Measurements from ENCODE around the gene IPMK. TPM values are rescaled to one million over a fixed set of nuclear protein-coding genes. Genes with fewer than 3 reads are reported as not detected.
"Not testable (repeated sequence)": the region's sequence is repeated elsewhere in the genome, so short reads cannot be mapped to it uniquely, and the experiment has no call there.

Gene IPMK
- total RNA-seq, 1 donor from 2014 or later, result 11.0 TPM

DNA sequence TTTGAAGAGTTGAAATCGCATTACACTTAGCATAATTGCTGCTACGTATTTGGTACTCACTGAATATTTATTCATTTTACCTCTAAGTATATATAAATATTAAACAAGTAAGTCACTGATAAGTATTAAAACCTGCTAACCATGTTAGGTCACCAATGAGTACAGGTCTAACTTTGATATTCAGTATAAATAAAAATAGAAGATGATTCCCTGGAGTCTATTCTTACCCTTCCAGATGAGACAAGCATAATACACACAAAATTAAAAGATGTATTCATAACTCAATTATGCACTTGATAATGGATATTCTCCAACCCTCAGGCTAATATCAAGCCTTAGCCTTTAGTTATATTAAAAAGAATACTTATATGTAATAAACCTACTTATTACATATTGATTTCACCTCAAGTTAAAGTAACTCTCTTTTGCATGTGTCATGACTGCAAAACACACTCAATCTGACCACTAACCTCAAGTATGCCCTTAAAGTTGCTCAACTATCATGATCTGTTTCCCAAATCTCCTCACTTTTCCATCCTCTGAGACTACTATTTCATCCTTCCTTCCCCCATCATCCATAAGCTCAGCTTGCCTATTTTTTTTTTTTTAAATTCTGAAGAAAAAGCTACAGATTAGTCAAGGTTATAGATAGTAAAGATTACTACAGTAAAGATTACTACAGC is 46.8 kb downstream of the IPMK start:
- DNase-seq (ENCODE audit: low read depth, low spot score), result no peak

DNA sequence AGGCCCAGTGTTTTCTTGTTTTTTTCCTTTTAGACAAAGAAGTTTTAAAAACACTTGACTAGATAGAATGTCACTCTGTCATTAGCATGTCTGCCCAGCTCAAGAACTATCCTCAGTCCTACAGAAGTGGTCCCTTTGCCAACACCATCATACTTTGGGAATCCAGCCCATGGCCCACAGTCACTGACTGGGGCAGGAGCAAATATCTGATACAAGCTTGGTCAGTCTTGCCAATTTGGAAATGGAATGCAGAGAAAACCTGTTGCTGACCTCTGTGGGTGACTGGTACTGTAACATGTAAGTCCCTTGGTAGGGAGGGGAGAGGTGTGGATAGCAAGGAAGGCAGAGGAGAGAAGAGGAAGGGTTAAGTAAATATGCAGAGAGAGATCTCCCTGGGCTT is 47.8 kb downstream of the IPMK start:
- DNase-seq (ENCODE audit: low read depth, low spot score), result no peak

- DNase-seq (ENCODE audit: low read depth, low spot score), result no peak
Observed at GRCh38 chr10:58217612-58218011, 50.1 kb downstream of the IPMK start.

- DNase-seq (ENCODE audit: low read depth, low spot score), result no peak
Observed at GRCh38 chr10:58212622-58213021, 55.1 kb downstream of the IPMK start.

DNA sequence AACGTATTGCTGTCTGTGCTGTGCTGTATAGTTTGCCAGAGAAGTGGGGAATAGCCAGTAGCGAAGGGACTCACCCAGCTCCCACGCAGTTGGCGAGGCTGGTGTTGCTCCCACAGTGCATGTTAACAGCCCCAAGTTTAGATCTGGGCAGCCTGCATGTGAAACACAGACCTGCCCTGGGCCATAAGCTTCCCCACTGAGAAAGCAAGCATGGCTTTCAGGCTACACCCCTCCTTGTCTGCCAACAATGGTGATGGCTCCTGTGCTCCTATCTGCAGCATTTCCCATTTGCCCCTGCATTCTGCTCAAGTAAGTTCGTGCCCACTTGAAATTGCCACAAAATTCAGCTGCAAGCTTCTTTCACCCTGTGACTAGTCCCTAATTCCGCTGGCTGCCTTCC is 57.5 kb downstream of the IPMK start:
- no peak for DNase-seq (ENCODE audit: low read depth, low spot score)

DNA sequence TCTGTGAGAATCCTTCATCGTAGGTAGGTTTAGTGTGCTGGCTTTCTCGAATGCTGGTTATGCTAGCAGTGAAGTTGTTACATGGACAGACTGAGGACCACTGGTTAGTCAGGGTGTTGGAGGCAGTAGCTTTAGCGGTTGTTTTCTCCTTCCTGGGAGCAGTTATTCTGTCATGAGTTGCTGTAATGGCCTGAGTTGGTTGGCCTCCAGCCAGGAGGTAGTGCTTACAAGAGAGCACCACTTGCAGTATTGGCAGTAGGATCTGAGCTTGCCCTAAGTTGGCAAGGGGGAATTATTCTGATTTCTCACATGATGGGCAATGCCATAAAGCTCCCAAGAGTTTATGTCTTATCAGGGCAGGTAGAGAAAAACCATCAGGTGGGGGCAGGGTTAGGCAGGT is 58.0 kb downstream of the IPMK start:
- DNase-seq (ENCODE audit: low read depth, low spot score), result no peak

GRCh38 chr10:58206251-58206650 is 61.4 kb downstream of the IPMK start:
- DNase-seq (ENCODE audit: low read depth, low spot score), result no peak

- no peak for DNase-seq (ENCODE audit: low read depth, low spot score)
Observed at GRCh38 chr10:58201704-58202103, 66.0 kb downstream of the IPMK start.

DNA sequence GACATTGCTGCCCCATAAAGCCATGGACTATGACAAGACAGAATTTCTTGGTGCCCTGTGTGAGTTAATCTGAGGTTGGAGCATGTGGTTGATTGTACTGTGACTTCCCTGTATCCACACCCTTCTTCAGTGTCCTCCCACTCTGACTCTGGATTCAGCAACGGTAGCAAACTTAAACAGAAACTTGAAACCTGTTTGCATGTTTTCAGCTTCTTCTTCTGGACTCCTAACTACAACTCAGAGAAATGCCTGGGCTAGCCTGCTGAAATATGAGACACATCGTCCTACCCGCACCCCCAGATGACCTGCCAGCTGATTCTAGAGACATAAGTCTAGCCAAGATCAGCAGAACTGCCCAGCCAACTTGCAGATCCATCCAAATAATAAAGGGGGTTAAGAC is 78.4 kb downstream of the IPMK start:
- DNase-seq (ENCODE audit: low read depth, low spot score), result no peak

DNA sequence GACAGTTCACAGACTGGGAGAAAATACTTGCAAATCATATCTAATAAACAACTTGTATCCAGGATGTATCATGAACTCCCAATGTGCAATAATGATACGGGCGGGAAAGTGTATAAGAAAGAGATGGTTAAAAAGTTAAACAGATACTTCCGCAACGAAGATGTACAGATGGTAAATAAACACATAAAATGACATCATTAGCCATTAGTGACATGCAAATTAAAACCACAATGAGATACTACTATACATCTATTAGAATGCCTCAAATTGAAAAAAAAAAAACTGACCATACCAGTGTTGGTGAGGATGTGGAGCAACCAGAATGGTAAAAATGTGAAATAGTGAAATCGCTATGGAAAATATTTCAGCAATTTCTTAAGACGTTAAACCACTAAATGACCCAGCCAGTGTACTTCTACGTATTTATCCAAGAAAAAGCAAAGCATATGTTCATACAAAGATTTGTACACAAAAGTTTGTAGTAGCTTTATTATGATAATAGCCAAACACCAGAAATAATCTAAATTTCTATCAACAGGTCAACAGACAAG is 83.5 kb downstream of the IPMK start:
- DNase-seq (ENCODE audit: low read depth, low spot score), result no peak

- DNase-seq (ENCODE audit: low read depth, low spot score), result no peak
Observed at GRCh38 chr10:58180666-58181065, 87.0 kb downstream of the IPMK start.

GRCh38 chr10:58179238-58179637 is 88.5 kb downstream of the IPMK start:
- no peak for DNase-seq (ENCODE audit: low read depth, low spot score)

DNA sequence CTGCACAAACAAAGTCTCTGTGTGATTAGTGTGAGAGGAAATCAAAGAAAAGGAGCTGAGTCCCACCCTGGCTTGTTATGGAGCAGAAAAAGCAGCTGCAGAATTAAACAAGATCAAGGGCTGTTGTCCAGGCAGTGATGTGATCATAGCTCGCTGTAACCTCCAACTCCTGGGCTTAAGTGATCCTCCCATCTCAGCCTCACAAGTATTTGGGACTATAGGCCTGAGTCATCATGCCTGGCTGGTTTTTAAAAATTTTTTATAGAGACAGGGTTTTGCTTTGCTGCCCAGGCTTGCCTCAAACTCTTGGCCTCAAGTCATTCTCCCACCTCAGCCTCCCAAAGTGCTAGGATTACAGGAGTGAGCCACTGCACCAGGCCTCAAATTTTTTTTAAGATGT is 88.9 kb downstream of the IPMK start:
- DNase-seq (ENCODE audit: low read depth, low spot score), result no peak

GRCh38 chr10:58177362-58177947 is 90.2 kb downstream of the IPMK start:
- DNase-seq (ENCODE audit: low read depth, low spot score), result no peak

DNA sequence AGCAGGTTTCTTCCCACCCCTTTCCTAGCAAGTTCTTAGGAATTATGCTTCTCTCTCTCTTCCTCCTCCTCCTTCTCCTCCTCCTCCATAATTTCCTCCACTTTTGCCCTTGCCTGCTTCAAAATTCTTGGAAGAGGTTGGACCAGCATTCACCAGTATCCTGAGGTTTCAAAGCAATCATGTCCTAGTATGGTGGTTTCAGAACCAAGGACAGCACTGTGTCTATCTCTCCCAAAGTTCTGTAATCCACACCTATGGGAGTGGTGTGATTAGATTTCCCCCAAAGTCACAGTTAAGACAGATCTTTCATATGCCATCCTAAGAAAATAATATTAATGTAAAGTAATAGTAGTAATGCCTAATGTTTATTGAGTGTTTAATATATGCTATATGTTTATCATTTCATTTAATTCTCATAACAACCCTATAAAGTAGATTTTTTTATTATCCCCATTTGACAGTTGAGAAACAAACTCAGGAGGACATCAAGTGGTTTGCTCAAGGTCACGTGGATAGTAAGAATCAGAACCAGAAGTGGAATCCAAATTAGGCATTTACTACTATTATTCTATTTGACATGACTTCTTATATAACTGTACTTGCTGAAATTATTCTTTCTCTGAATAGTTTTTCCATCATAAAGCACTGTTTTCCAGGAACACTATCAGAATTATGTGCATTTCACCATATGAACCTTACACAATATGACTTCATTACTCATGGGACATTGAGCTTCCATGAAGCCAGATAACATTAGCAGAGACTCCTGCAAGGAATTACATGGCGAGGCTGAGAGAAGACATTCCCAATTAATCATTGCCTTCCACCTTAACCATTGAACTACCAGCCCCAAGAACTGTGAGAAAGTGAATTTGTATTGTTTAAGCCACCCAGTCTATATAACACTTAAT is 91.4 kb downstream of the IPMK start:
- DNase-seq (ENCODE audit: low read depth, low spot score), result no peak

DNA sequence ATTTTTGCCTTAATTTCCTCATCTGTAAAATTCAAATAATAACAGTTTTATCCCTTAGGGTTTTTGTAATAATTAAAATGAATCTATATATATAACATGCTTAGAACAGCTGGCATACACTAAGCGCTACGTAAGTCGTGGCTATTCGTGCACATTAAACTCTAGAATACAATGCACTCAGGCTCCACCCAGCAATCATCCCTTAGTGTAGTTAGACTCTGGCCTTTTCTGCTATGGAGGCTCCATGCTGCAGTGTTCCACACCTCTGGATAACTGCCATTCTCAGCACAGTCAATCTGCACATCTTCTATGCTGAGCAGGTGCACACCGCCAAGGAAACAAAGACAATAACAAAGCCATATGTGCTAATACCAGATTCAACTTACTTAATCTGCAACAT is 92.9 kb downstream of the IPMK start:
- DNase-seq (ENCODE audit: low read depth, low spot score), result no peak

- no peak for DNase-seq (ENCODE audit: low read depth, low spot score)
Observed at GRCh38 chr10:58173391-58173790, 94.3 kb downstream of the IPMK start.

- no peak for DNase-seq (ENCODE audit: low read depth, low spot score)
Observed at GRCh38 chr10:58171146-58171545, 96.5 kb downstream of the IPMK start.

DNA sequence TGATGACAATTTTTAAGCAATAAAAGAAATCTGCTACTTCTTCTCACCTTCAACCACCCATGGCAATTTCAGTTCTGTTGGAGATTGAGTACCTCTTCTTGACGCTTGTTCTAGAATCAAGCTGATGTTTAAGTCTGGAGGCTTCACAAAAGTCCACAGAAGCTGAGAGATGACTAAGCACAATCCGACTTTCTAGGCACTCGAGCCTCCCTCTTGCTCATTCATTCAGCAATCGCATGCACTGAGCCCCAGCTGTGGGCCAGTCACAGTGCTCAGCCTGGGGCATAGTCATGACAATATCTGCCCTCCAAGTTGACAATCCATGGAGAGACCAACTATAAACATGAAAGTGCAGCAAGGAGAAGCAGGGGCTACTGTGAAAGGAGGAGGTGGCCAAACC is 103.2 kb downstream of the IPMK start:
- DNase-seq (ENCODE audit: low read depth, low spot score), result no peak

DNA sequence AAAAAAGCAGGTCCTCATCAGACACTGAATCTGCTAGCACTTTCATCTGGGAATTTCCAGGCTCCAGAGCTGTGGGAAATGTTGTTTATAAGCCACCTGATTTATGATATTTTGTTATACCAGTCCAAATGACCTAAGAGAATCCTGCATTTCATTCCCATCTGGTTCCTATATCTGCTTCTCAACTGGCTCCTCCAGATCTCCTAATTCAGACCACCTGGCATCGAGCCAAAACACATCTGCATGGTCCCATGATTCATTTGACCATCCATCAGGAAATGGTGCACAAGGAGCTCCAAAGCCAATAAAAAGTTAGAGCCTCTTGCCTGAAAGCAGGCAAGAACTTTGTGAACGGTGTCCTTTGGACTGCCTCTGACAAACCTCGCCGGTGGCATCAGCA is 108.9 kb downstream of the IPMK start:
- no peak for DNase-seq (ENCODE audit: low read depth, low spot score)

DNA sequence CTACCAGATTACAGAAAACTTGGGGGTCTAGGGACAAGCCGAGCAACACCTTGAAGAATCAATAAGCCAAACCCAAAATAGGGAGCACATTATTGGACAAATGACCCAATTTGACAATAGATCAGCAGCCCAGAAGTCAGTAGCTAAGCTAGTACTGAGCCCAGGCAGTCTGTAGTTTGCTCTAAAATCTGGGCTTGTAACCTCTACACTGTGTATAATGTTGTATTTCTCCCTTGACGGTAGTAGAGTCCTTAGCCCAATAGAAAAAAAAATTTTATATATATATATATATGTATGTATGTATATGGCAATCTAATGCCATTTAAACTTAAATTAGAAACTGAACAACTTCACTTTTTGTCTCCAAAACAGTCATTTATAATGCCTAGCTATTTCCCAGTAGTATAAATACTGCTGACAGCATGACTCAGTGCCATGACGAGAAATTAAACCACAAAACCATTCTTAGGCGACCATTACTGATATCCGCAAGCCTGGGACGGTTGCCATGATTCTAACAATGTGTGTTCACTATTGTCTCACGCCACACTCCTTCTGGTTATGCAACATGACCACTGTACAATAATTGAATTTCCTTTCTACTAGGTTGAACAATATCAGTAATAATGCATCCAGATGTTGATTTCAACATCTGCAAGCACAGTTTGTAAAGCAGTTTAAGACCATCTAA is 110.5 kb downstream of the IPMK start:
- DNase-seq (ENCODE audit: low read depth, low spot score), result peak; percentile 79

- DNase-seq (ENCODE audit: low read depth, low spot score), result not testable (repeated sequence)
Observed at GRCh38 chr10:58155941-58156340, 111.8 kb downstream of the IPMK start.

All from pulmonary artery endothelial cell (primary cell).